GM23338 (cell line): Measurements from ENCODE around the gene BAD. TPM values are rescaled to one million over a fixed set of nuclear protein-coding genes. Genes with fewer than 3 reads are reported as not detected.

ENCODE experiments used
- ATAC-seq: fragments of 200-7000 bp; cut with Tn5 transposase; 3 replicates; pipeline ENCODE4 v1.9.1; 2020
- DNase-seq: peaks from one replicate; pipeline ENCODE4 v3.0.0-alpha.2; 2015; ENCODE audit warnings: low spot score
- H2AFZ ChIP-seq: fragments of 200-600 bp; sonication (generic); 2 replicates; pipeline ENCODE4 v1.8.0; 2016; ENCODE audit warnings: antibody characterized with exemption, mild to moderate bottlenecking, moderate library complexity
- H3F3A ChIP-seq: fragments of 200-600 bp; sonication (generic); replicated peaks from 2 replicates; pipeline ENCODE4 v1.8.0; 2017; ENCODE audit warnings: antibody characterized with exemption, mixed run types, low read depth
- H3K27ac ChIP-seq: fragments of 200-600 bp; sonication (generic); 2 replicates; pipeline ENCODE4 v1.6.1; 2016; ENCODE audit warnings: low read depth
- H3K27me3 ChIP-seq: fragments of 200-600 bp; sonication (generic); 2 replicates; pipeline ENCODE4 v1.8.0; 2016; ENCODE audit warnings: mild to moderate bottlenecking, mixed run types, moderate library complexity; ENCODE audit not compliant: insufficient read depth
- H3K36me3 ChIP-seq: fragments of 200-600 bp; sonication (generic); 2 replicates; pipeline ENCODE4 v1.8.0; 2016; ENCODE audit warnings: mild to moderate bottlenecking; ENCODE audit not compliant: insufficient read depth
- H3K4me1 ChIP-seq: fragments of 200-600 bp; sonication (generic); 2 replicates; pipeline ENCODE4 v1.8.0; 2016; ENCODE audit warnings: mild to moderate bottlenecking, moderate library complexity; ENCODE audit not compliant: insufficient read depth
- H3K4me2 ChIP-seq: fragments of 200-600 bp; sonication (generic); 2 replicates; pipeline ENCODE4 v1.7.1; 2017; ENCODE audit warnings: mixed run types
- H3K4me3 ChIP-seq: fragments of 200-600 bp; sonication (generic); 2 replicates; pipeline ENCODE4 v1.6.1; 2016; ENCODE audit warnings: mixed run types
- H3K79me2 ChIP-seq: fragments of 200-600 bp; sonication (generic); replicated peaks from 2 replicates; pipeline ENCODE4 v1.8.0; 2017; ENCODE audit warnings: mild to moderate bottlenecking; ENCODE audit not compliant: insufficient read depth
- H3K9me2 ChIP-seq: fragments of 200-600 bp; sonication (generic); 2 replicates; pipeline ENCODE4 v1.8.0; 2017; ENCODE audit not compliant: insufficient read depth
- H4K20me1 ChIP-seq: fragments of 200-600 bp; sonication (generic); replicated peaks from 2 replicates; pipeline ENCODE4 v1.8.0; 2017; ENCODE audit warnings: mild to moderate bottlenecking; ENCODE audit not compliant: insufficient read depth
- H3K27ac Mint-ChIP-seq: 2 replicates; pipeline ENCODE4 v1.8.0; 2020; ENCODE audit warnings: inconsistent platforms, mild to moderate bottlenecking, moderate library complexity, mixed read lengths
- H3K27me3 Mint-ChIP-seq: 3 replicates; pipeline ENCODE4 v1.8.0; 2022; ENCODE audit warnings: low read depth, mild to moderate bottlenecking, moderate library complexity, mixed read lengths, inconsistent platforms; ENCODE audit not compliant: insufficient read depth, poor library complexity
- H3K36me3 Mint-ChIP-seq: 3 replicates; pipeline ENCODE4 v1.8.0; 2021; ENCODE audit warnings: low read depth, mild to moderate bottlenecking, inconsistent platforms, moderate library complexity, mixed read lengths
- H3K4me1 Mint-ChIP-seq: 3 replicates; pipeline ENCODE4 v1.8.0; 2020; ENCODE audit warnings: mild to moderate bottlenecking, inconsistent platforms, mixed read lengths
- H3K4me3 Mint-ChIP-seq: 3 replicates; pipeline ENCODE4 v1.8.0; 2021; ENCODE audit warnings: moderate library complexity, mild to moderate bottlenecking, inconsistent platforms, mixed read lengths
- H3K9me3 Mint-ChIP-seq: 3 replicates; pipeline ENCODE4 v1.8.0; 2020; ENCODE audit warnings: moderate library complexity, mild to moderate bottlenecking, inconsistent platforms, mixed read lengths
- CREB1 ChIP-seq: fragments of 250-450 bp; sonication (Bioruptor Pico); IDR thresholded peaks from 2 replicates; pipeline ENCODE4 v1.5.0; 2020; ENCODE audit warnings: low read depth, mild to moderate bottlenecking, moderate library complexity
- JUNB ChIP-seq: IDR thresholded peaks from one replicate; pipeline ENCODE4 v1.6.1; 2016; ENCODE audit warnings: antibody characterized with exemption; ENCODE audit not compliant: unreplicated experiment
- polyA plus RNA-seq: library from polyadenylated mRNA; unstranded; fragments of >200 nt; fragmentation: Nextera tagmentation; extraction: Ambion mirVana; gene quantifications from 2 replicates; pipeline ENCODE4 v1.2.1, GENCODE V29; 2016
- total RNA-seq: library from RNA; depleted of rRNA; stranded (reverse); fragments of >200 nt; shearing (Covaris generic); gene quantifications from 2 replicates; pipeline ENCODE4 v1.2.3, GENCODE V29; 2014
- TF ChIP-seq, protein P1 (sequence below): IDR thresholded peaks from 2 replicates; pipeline ENCODE4 v1.6.1; 2016; ENCODE audit warnings: antibody characterized with exemption
- TF ChIP-seq, protein P2 (sequence below): fragments of 250-450 bp; sonication (Bioruptor Pico); IDR thresholded peaks from 2 replicates; pipeline ENCODE4 v1.5.0; 2020; ENCODE audit warnings: mild to moderate bottlenecking, moderate library complexity
- TF ChIP-seq, protein P3 (sequence below), 2 experiments: fragments of 200-600 bp in 1 of 2; sonication (generic) in 1 of 2; conservative IDR thresholded peaks; 2 replicates each; pipeline versions ENCODE4 v1.5.1 to v1.6.1; 2016 to 2017; ENCODE audit warnings: antibody characterized with exemption in 2 of 2, low read depth in 2 of 2, mild to moderate bottlenecking in 2 of 2, moderate library complexity in 1 of 2
- TF ChIP-seq, protein P4 (sequence below): IDR thresholded peaks from one replicate; pipeline ENCODE4 v1.6.1; 2018; ENCODE audit warnings: antibody characterized with exemption; ENCODE audit not compliant: unreplicated experiment

Gene BAD
- total and polyA plus RNA-seq, 2 experiments from 2014 or later: 46.3 to 46.4 TPM

DNA sequence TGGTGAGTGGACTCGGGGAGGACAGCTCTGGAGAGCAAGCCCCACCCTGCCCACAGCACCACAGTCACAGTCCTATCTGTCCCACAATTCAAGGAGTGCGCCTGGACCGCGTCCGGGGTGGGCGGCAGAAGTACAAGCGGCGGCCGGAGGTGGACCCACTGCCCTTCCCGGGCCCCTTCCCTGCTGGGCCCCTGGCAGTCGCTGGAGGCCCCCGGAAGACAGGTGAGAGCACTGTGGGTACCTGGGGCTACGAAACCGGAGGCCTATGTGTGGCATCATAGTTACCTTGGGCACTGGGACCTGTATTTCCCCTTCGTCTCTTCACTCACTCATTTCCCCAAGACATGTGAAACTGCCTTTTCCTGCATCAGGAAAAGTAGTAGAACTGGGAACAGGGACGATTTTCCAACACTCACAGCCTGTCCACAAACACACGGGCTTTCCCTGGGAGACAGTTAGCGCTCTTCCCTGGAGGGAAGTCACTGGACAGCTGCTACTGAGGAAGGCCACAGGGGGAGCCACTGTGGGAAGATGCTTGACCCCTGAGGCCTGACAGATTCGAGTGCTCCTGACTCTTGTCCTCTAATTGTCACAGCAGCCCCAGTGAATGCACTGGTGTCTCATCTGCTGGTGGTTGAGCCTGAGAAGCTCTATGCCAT lies 29.8 kb upstream of the BAD start:
- H3K9me3 Mint-ChIP-seq: no peaks in the 10 kb centered on the region; the same call in 1 of the 3 replicates
- H4K20me1 ChIP-seq: no peaks in the 10 kb centered on the region; the same call in 1 of the 2 replicates
- H3K27ac Mint-ChIP-seq: 0 out of 2 replicates have a peak overlapping the region, but pooled peaks have one; percentile 26
- ATAC-seq (no peak), DNase-seq (peak; percentile 40)
- H3K4me2 ChIP-seq: no peak overlapping the region
- H3K36me3 Mint-ChIP-seq: peaks cover 32% of the 10 kb centered on the region
- peaks cover 29% of the 10 kb centered on the region for H3K27me3 Mint-ChIP-seq
- peaks cover 13% of the 10 kb centered on the region for H3K4me1 Mint-ChIP-seq
- H3K36me3 ChIP-seq: no peaks in the 10 kb centered on the region; the same call in 1 of the 2 replicates
- H3K4me3 Mint-ChIP-seq: no peak overlapping the region; the same call in 2 of the 3 replicates
- no peaks in the 10 kb centered on the region for H3K27me3 ChIP-seq
- no peak overlapping the region for H2AFZ ChIP-seq
- TF ChIP-seq JUNB: no peak
- TF ChIP-seq CREB1 (CRISPR knock-in tag): no peak
- TF ChIP-seq, protein P1, sequence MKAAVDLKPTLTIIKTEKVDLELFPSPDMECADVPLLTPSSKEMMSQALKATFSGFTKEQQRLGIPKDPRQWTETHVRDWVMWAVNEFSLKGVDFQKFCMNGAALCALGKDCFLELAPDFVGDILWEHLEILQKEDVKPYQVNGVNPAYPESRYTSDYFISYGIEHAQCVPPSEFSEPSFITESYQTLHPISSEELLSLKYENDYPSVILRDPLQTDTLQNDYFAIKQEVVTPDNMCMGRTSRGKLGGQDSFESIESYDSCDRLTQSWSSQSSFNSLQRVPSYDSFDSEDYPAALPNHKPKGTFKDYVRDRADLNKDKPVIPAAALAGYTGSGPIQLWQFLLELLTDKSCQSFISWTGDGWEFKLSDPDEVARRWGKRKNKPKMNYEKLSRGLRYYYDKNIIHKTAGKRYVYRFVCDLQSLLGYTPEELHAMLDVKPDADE: no peak
- TF ChIP-seq, protein P2, sequence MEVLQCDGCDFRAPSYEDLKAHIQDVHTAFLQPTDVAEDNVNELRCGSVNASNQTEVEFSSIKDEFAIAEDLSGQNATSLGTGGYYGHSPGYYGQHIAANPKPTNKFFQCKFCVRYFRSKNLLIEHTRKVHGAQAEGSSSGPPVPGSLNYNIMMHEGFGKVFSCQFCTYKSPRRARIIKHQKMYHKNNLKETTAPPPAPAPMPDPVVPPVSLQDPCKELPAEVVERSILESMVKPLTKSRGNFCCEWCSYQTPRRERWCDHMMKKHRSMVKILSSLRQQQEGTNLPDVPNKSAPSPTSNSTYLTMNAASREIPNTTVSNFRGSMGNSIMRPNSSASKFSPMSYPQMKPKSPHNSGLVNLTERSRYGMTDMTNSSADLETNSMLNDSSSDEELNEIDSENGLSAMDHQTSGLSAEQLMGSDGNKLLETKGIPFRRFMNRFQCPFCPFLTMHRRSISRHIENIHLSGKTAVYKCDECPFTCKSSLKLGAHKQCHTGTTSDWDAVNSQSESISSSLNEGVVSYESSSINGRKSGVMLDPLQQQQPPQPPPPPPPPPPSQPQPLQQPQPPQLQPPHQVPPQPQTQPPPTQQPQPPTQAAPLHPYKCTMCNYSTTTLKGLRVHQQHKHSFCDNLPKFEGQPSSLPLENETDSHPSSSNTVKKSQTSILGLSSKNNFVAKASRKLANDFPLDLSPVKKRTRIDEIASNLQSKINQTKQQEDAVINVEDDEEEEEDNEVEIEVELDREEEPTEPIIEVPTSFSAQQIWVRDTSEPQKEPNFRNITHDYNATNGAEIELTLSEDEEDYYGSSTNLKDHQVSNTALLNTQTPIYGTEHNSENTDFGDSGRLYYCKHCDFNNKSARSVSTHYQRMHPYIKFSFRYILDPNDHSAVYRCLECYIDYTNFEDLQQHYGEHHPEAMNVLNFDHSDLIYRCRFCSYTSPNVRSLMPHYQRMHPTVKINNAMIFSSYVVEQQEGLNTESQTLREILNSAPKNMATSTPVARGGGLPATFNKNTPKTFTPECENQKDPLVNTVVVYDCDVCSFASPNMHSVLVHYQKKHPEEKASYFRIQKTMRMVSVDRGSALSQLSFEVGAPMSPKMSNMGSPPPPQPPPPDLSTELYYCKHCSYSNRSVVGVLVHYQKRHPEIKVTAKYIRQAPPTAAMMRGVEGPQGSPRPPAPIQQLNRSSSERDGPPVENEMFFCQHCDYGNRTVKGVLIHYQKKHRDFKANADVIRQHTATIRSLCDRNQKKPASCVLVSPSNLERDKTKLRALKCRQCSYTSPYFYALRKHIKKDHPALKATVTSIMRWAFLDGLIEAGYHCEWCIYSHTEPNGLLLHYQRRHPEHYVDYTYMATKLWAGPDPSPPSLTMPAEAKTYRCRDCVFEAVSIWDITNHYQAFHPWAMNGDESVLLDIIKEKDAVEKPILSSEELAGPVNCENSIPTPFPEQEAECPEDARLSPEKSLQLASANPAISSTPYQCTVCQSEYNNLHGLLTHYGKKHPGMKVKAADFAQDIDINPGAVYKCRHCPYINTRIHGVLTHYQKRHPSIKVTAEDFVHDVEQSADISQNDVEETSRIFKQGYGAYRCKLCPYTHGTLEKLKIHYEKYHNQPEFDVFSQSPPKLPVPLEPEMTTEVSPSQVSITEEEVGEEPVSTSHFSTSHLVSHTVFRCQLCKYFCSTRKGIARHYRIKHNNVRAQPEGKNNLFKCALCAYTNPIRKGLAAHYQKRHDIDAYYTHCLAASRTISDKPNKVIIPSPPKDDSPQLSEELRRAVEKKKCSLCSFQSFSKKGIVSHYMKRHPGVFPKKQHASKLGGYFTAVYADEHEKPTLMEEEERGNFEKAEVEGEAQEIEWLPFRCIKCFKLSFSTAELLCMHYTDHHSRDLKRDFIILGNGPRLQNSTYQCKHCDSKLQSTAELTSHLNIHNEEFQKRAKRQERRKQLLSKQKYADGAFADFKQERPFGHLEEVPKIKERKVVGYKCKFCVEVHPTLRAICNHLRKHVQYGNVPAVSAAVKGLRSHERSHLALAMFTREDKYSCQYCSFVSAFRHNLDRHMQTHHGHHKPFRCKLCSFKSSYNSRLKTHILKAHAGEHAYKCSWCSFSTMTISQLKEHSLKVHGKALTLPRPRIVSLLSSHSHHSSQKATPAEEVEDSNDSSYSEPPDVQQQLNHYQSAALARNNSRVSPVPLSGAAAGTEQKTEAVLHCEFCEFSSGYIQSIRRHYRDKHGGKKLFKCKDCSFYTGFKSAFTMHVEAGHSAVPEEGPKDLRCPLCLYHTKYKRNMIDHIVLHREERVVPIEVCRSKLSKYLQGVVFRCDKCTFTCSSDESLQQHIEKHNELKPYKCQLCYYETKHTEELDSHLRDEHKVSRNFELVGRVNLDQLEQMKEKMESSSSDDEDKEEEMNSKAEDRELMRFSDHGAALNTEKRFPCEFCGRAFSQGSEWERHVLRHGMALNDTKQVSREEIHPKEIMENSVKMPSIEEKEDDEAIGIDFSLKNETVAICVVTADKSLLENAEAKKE (CRISPR knock-in tag): no peak
- TF ChIP-seq, protein P3, sequence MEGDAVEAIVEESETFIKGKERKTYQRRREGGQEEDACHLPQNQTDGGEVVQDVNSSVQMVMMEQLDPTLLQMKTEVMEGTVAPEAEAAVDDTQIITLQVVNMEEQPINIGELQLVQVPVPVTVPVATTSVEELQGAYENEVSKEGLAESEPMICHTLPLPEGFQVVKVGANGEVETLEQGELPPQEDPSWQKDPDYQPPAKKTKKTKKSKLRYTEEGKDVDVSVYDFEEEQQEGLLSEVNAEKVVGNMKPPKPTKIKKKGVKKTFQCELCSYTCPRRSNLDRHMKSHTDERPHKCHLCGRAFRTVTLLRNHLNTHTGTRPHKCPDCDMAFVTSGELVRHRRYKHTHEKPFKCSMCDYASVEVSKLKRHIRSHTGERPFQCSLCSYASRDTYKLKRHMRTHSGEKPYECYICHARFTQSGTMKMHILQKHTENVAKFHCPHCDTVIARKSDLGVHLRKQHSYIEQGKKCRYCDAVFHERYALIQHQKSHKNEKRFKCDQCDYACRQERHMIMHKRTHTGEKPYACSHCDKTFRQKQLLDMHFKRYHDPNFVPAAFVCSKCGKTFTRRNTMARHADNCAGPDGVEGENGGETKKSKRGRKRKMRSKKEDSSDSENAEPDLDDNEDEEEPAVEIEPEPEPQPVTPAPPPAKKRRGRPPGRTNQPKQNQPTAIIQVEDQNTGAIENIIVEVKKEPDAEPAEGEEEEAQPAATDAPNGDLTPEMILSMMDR (conservative IDR thresholded peaks at IDR 0.05; ENCODE audit: low read depth in 2 of 2): peak in 1 of 2 experiments; percentile 40
- TF ChIP-seq, protein P4, sequence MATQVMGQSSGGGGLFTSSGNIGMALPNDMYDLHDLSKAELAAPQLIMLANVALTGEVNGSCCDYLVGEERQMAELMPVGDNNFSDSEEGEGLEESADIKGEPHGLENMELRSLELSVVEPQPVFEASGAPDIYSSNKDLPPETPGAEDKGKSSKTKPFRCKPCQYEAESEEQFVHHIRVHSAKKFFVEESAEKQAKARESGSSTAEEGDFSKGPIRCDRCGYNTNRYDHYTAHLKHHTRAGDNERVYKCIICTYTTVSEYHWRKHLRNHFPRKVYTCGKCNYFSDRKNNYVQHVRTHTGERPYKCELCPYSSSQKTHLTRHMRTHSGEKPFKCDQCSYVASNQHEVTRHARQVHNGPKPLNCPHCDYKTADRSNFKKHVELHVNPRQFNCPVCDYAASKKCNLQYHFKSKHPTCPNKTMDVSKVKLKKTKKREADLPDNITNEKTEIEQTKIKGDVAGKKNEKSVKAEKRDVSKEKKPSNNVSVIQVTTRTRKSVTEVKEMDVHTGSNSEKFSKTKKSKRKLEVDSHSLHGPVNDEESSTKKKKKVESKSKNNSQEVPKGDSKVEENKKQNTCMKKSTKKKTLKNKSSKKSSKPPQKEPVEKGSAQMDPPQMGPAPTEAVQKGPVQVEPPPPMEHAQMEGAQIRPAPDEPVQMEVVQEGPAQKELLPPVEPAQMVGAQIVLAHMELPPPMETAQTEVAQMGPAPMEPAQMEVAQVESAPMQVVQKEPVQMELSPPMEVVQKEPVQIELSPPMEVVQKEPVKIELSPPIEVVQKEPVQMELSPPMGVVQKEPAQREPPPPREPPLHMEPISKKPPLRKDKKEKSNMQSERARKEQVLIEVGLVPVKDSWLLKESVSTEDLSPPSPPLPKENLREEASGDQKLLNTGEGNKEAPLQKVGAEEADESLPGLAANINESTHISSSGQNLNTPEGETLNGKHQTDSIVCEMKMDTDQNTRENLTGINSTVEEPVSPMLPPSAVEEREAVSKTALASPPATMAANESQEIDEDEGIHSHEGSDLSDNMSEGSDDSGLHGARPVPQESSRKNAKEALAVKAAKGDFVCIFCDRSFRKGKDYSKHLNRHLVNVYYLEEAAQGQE: no peak
- H3K4me3 ChIP-seq: no peak overlapping the region
- peaks cover 10% of the 10 kb centered on the region for H3K4me1 ChIP-seq
- peaks cover 19% of the 10 kb centered on the region; the same call in 1 of the 2 replicates for H3F3A ChIP-seq
- H3K79me2 ChIP-seq: peaks cover 34% of the 10 kb centered on the region
- H3K27ac ChIP-seq: no peak overlapping the region
- H3K9me2 ChIP-seq: no peaks in the 10 kb centered on the region
